GM19328 (cell line): ENCODE measurements around the gene FAM43B.

Experiments used
- ATAC-seq: cut with Tn5 transposase; IDR thresholded peaks from one replicate; pipeline ENCODE4 v1.9.1; 2021; ENCODE audit warnings: mild to moderate bottlenecking, moderate library complexity; ENCODE audit not compliant: unreplicated experiment

FAM43B gene

DNA sequence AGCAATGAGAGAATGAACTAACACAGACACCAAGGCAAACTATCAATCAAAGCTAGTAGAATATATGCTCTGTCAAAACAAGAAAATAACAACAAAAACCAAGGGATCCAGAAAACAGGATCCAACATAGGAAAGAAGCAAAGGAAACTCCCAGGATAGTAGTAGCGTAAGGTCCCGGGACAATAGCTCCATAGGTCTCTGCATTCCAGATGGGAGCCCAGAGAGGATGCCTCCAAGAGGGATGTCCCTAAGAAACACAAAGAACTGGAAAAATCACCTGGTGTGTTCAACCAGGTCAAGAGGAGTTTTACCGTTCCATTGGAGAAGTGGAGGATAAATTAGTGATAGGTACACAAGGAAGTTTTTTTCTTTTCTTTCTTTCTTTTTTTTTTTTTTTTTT lies 5.7 kb upstream of the FAM43B start:
- no peak for ATAC-seq

DNA sequence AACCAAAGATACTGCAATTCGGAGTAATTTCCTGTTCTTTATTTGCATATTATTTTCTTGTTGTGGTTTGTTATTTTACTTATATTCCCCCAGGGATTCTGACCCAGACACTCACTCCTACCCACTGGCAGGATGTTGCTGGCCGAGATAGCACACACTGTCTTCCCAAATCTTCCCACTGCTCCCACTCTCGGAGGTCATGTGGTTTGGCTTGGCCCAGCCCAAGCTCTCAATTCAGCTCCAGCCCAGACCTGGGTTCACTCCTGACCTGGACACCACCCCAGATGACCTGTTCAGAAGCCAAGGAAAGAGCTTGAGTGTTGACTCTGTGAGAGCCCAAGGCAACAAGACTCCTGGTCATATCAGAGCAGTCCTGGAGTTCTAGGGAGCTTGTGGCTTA lies 1.2 kb upstream of the FAM43B start:
- ATAC-seq = no peak

DNA sequence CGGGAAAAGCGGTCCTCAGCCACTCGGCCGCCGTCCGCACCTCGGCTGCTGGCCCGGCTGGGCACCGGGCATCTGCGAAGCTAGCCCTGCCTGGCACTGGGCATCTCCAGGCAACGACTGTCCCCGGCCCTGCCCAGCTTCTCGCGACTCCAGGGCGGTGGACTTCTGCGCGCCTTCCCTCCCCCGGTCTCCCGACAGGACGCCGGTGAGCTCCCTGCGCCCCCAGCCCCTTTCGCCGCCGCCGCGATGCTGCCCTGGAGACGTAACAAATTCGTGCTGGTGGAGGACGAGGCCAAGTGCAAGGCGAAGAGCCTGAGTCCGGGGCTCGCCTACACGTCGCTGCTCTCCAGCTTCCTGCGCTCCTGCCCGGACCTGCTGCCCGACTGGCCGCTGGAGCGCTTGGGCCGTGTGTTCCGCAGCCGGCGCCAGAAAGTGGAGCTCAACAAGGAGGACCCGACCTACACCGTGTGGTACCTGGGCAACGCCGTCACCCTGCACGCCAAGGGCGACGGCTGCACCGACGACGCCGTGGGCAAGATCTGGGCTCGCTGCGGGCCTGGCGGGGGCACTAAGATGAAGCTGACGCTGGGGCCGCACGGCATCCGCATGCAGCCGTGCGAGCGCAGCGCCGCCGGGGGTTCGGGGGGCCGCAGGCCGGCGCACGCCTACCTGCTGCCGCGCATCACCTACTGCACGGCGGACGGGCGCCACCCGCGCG lies 514 bp downstream of the FAM43B start:
- no peak for ATAC-seq

DNA sequence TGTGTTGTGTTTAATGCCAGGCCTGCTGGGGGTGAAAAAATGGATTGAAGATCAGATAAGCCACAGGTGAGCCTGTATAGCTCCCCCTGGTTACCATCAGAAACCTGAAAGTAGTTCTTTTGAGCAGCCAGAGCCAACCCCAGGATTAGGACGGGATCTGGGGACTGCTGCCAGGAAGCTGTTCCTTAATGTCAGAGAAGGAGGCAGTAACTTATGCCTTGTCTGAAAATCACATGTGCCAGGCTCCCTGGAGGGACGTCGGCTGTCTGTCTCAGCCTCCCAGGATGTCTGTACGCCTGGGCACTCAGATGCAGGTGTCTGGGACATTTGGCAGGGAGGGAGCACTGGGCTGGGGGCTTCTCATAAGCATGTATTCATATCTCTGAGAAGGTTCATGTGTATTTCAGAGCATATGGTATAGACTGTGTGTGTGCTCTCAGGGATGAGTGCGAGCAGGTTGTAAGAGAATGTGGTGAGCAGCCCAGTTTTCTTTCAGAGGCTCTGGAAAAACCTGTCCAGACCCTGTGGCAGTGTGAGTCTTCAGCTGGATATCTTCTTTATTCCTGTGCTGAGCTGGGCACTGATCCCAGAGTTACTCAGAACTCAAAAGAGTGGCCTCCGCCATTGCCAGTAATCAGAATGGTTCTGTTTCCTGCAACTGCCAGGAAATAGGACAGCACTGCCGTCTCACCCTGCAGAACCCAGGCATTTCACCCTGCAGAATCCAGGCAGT lies 2.8 kb downstream of the FAM43B start:
- ATAC-seq = no peak

DNA sequence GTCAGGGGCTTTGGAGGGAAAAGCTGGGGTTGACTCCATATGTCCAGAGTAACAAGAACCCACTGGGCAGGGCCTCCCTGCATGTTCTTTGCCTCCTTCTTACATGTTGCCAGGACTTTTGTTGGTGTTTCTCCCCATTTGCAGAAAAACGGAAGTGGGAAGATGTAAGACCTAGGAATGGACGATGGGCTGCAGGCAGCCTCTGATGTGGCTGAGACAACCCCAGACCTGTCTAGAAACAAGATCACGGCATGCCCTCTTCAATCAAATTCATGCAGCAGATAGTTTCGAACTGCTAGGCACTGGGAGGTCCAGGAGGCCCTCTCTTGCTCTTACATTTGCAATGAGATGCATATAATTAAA lies 3.4 kb downstream of the FAM43B start:
- no peak for ATAC-seq

DNA sequence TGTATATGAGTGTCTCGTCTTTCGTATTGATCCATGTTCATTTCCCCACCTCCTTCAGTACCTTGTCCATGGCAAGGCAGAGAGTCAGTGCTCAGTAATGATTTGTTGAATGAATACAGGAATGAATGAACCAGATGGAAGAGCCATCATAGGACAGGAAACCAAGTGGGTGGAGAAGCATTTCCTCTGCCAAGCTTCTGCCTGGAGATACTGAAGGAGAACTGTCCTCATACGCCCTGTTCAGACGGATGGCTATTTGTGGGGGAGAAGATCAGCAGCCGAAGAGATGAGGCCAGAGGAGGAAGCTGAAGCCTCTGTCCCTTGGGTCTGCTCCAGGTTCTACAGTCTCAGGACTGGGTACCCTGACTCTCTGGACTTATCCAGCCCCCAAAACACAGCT lies 5.8 kb downstream of the FAM43B start:
- no peak for ATAC-seq

DNA sequence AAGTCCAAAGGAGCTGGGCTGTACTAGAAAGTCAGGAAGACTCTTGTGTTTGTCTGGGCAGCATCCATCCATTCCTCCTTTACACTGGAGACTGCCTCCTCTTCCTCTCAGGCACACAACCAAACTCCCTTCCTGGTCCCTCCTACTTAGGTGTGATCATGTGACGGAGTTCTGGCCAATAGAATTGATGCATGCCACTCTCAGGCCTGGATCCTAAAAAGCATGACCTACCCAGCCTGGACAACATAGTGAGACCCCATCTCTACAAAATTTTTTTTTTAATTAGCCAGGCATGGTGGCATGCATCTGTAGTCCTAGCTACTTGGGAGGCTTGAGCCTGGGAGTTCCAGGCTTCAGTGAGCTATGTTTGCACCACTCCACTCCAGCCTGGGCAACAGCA lies 8.6 kb downstream of the FAM43B start:
- ATAC-seq = no peak

DNA sequence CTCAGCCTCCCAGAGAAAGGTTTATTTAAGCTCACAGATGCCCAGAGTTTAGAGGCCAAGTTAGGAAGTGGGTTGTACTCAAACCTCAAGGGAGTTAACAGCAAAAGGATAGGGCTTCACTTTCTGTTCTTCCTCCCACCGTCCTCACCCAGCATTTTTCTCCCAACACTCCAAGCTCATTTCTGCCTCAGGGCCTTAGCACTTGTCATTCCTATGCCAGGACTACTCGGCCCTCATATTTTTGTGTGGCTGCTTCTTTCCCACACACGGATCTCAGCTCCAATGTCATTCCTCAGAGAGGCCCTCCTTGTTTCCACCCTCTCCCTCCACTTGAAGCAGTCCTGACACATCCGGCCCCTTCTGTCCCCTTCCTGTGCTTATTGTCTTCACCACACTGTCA lies 12.9 kb downstream of the FAM43B start:
- no peak for ATAC-seq

DNA sequence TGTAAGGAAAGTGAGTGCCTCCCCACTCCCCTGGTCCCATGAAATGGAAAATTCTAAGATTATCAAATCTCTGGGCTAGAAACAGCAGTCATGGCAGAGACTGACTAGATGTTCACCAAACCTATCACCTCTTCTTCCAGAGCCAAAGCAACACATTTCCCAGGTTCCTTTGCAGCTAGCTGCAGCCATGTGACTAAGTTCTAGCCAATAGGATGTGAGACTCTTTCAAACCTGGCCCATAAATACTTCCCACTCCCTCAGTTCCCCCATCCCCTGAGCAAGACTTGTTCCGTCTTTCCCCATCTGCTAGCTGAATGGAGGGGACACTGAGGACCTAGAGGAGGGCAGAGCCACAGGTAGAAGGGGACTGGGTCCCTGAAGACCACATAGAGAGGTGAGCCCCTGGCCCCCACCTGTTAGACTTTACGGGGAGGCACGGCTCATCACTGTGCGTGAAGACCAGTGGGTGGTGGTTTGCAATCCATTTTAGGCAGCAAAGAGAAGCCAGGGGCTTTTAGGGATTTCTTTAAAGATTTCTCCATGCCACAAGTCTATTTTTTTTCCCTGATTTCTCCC lies 17.2 kb downstream of the FAM43B start:
- no peak for ATAC-seq

DNA sequence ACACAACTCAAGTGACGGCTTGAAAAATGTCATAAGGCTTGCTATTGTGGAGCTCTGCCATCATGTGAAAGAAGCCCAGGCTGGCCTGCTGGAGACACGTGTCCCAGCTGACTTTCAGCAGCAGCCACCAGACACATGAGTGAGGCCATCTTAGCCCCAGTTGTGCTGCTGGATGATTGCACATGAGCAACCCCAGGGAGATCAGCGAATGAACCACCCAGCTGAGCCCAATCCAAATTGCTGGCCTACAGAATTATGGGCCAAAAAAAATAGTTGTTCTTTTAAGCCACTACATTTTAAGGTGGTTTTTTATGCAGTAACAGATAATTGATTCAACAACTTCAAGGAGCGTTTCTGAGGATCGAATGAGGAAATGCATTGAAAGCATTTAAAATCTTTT lies 19.1 kb downstream of the FAM43B start:
- ATAC-seq = no peak

DNA sequence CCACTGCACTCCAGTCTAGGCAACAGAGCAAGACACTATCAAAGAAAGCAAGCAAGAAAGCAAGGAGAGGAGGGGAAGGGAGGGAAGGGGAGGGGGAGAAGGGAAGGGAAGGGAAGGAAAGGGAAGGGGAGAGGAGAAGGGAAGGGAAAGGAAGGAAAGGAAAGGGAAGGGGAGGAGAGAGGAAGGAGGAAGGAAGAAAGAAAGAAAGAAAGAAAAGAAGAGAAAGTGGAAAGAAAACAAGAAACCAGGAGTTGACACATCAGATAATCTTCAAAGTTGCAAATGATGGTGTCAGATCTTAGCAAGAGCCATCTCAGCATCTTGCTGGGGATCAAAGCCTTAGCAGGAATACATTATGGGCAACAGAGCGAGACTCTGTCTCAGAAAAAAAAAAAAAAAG lies 21.6 kb downstream of the FAM43B start:
- no peak for ATAC-seq

DNA sequence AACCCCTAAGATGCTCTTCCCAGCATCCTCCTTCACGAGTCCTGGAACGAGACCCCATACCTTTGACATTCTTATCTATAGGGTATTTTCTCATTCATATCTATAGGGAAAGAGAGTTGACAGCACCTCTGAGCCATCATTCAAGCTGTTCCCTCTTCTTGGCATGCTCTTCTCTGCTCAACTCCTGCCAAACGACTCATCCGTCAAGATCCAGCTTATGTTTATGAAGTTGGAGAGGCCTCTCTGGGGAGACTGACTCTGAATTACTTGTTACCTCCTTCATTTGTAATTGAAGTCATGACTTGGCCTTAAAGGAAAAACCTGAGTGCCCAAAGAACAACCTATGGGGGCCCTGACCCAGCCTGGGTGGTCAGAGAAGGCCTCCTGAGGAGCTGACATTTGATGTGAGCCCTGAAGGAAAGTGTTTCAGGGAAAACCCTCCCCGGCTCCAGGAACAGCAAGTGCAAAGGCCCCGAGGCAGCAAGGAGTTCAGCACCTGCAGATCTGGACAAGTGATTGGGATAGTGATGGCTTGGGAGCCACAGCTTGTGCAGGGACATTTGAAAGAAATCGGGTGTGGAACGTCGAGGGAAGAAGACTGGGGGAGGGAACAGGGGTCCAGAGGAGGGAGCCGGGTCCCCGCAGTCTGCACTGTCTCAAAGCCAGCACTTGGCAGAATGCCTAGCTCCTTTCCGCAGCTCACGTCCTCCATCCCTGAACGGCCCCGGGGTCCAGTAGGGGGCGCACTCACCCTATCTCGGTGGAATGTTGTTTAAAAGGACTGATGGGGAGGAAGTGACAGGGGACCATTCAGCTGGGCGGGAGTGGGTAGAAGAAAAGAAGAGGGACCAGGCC lies 22.5 kb downstream of the FAM43B start:
- ATAC-seq = no peak

DNA sequence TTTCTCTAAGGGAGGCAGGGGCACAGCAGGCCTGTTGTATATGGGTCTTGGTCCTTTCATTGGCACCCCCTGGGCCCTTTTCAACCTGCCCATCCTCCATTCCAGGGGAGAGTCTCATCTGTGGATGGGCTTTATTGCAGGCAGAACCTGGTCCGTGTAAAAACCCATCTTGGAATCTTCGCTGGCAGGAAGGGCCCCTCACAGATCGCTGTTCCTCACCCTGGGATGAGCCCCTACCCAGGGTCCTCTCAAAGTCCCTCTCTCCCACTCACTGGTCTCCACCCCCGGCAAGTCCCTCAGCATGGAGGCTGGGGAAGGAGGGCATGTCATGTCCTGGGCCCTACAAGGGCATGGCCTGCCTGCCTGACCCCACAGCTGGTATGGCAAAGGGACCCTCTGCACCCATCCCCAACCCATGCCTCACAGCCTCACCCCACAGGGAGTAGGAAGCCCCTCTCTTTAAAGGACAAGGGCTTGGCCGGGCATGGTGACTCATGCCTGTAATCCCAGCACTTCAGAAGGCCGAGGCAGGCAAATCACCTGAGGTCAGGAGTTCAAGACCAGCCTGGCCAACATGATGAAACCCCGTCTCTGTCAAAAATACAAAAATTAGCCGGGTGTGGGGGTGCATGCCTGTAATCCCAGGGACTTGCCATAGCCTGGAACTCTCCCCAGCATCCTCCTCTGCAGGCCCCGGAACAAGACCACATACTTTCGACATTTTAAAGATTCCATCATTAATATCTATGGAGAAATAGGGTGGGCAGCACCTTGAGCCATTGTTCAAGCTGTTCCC lies 23.4 kb downstream of the FAM43B start:
- no peak for ATAC-seq

DNA sequence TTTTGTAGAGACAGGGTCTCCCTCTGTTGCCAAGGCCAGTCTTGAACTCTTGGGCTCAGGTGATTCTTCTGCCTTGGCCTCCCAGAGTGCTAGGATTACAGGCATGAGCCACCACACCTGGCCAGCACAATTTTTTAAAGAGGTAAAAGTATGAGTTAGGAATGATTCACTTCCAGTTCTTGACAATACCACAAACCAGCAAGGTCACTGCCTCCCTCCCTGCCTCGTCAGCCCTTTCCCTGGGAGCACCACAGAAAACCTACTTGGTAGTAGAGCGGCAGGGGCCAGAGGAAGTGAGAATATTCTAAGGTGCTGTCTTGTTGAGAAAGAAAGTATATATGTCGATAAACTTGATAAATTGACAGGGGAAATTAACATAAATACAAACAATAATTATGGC lies 25.7 kb downstream of the FAM43B start:
- no peak for ATAC-seq

DNA sequence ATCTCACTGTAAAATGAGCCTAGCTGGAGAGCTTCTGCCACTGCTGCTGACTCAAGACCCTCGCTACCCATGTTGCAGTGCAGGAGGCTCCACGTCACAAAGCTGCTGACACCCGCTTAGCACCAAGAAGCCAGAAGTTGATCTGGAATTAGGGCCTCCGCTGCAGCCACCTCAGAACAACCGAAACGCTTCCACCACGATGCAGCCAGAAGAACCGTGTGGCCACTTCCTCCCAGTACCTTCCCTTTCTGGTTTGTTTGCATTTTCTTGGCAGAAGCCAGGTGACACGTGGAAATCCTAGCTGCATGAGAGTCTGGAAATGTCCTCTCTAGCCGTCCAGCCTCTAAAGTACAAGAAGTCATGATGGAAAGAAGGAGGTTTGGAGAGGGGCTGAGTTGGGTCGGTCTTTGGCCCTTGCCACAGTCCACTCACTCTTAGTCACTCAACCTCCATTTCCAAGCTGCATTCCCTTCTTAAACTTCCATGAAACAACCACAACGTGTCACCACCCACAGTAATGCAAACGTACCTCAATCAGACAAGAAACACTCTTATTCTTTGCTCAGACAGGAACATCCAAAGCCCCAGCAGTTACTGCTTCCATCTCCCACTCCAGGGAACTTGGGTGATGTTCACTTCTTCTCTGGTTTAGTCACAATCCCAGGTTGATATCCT lies 26.5 kb downstream of the FAM43B start:
- ATAC-seq = no peak

DNA sequence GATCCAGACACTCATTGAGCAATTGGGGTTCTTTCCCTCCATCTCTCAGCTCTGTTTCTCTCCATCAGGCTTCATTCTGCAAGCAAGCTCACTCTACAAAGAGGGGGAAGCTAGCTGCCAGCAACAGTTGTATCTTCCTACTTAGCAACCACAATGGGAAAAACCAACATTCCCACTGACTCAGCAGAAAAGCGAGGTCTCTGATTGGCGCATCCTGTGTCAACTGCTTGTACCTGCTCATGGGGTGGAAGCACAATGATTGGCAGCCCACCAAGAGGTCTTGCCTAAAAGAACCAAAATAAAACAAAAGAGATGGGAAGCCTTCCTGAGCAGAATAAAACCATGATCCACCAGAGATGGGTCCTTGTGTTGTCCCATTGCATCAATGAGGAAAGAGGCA lies 32.5 kb downstream of the FAM43B start:
- no peak for ATAC-seq

DNA sequence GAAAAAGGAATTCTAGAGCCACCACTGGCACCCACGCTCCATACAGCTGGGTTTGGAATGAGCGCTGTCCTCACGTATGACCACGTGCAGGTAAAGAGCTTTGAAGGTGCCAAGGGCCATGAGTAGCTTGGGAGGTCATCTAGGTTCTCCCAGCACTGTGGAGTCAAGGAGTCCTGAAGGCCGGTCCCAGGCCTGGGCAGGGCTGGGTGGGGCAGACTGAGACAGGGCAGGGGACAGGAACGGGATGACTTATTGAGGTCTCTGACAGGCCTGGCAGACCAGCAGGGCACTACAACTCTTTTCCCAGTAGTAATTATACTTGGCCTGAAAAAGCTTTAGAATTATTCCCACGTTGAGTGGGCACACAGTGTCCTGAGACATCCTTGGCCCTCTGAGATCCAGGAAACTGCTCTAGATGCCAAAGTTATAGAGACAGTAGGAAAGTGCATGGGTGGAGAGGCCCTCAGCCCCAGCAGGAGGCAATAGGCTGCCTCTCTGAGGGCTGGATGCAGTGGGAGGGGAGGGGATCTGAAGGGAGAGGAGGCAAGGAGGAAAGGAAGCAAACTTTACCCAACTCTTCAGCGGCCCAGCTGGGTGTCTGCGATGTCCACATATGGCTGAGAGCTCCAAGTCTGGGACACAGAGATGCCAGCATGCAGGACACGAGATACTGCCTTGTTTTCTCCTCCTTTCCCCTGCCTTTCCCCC lies 34.7 kb downstream of the FAM43B start:
- no peak for ATAC-seq

DNA sequence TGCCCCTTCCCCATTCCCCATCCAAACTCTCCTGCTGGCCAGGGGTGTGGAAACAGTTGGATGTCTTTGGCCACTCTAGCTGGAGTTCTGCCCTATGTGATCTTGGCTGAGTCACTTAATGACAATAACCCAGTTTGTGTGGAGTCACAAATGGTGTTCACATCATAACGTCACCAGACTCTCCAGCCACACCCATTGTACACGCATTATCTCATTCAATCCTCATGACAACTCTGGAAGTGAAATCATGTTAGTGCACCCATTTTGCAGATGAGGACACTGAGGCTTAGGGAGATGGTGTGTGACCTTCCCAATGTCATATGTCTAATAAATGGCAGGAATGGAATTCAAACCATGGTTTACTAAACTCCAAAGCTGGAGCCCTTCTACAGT lies 35.3 kb downstream of the FAM43B start:
- no peak for ATAC-seq

DNA sequence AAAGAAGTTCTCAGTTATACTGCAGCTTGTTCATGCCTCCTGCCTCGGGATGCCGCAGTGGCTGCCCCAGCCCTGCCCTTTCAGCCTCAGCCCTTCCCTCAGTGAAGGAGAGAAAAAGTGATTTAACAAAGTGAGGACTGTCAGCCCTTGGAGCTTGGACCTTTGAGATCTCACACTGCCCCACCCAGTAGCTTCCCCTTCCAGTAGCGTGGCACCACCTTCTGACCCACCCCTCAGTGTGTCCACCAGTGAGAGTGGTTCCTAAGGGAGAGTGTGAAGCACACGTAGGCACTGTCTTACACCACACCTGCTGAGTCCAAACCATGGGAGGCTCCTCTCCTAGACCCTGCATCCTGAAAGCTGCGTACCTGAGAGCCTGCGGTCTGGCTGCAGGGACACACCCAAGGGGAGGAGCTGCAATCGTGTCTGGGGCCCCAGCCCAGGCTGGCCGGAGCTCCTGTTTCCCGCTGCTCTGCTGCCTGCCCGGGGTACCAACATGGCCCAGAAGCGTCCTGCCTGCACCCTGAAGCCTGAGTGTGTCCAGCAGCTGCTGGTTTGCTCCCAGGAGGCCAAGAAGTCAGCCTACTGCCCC lies 36.4 kb downstream of the FAM43B start, which contains the start of gene CDA:
Gene CDA, plus strand, starts transcription at position 464 of the 592 bp plus-strand sequence. Its CDS starts 33 bp downstream, at position 497.
- no peak for ATAC-seq
